NCI-H2107 treated with DMSO at 0.1 percent for 48 hours (cell line): Measurements from ENCODE around the gene NRP2.

ENCODE experiments used
- DNase-seq: peaks from one replicate; lab custom pipeline; 2025; ENCODE audit not compliant: unreplicated experiment; lab: John Stamatoyannopoulos, UW

NRP2 gene

DNA sequence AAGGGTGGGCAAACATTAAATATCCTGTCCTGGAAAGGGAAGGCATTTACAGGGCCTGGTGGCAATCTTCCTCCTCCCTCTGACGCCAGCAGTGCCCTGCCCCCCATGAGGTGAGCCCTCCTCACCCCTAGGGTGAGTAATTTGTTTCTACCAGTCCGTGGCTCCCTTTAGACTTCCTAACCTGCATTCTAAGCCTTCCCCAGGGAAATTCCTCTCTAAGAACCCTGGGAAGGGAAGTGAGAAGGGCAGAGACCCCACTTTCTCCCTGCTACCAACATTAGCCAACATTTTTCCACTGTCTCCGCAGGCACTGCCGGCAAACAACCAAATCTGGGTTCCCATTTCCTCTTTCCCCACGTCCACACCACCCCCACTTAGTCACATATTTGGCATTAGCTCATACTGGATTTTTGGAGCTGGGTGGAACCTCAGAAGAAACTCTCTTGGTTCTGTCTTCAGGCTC lies 69.3 kb downstream of the NRP2 start:
- DNase-seq, result no peak

DNA sequence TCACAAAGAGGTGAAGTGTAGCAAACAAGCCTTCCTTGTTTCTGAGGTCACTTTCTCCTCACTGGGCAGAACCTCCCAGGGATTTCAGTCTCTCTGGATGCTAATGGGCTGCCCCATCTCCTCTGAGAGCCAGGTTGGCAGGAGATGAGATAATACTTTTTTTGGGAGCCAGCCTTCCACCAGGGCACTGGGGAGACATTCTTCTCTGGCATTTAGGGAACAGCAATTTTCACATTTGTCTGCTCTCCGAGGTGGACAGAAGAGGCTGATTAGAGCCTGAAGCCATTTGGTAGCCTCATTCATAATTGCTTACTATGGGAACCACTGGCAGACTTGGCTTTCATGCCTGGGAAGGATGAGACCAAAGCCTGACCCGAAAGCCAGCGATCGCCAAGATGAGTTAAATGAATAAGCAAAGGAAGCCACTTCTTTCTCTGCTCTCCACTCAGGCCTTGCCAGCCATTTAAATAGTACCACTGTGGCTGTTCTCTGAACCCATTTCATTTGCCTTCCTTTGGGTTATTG lies 70.1 kb downstream of the NRP2 start:
- no peak for DNase-seq

DNA sequence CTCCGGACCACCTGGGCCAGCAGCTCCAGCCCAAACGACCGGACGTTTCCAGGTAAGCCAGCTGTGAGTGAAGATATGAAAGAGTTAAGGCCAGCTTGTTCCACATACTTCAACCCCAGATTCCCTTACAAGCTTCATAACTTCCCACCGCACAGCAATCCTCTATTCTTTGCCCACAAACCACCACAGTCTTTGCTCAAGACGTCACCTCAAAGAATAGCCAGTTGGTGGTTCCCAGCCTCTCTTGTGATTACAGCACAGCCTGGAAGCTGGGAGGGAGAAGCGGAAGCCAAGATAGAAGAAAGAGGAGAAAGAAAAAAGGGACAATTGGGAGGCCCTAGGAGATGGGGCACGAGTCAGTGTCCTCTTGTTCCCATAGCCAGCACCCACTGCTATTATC lies 70.6 kb downstream of the NRP2 start:
- DNase-seq, result no peak

DNA sequence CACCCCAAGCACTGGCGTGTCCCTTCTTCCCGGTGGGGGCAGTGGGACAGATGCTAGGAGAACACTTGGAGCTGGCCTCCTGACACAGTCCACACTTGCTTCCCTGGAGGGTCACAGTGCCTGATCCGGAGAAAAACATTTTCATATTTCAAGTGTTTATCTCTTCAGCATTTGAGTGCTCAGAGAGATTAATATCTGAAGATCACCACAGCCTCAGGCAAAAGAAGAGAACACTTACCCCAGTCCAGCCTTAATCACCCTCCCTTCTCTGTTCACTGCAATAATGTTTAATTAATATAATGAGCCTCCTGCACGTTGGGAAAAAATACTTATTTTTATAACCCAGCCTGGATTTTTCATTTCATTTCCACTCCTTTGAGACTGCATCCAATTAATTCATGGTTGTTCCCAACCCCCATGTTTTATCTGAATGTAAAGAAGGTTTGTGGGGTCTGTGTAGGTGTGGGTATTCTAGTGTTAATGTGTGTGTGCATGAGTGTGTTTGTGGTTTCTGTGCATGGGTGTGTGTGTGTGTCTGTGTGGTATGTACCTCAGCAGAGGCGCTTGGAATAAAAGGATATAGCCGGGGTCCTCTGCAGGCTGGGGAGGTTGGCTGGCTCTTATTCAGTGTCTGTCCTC lies 72.1 kb downstream of the NRP2 start:
- DNase-seq, result no peak

DNA sequence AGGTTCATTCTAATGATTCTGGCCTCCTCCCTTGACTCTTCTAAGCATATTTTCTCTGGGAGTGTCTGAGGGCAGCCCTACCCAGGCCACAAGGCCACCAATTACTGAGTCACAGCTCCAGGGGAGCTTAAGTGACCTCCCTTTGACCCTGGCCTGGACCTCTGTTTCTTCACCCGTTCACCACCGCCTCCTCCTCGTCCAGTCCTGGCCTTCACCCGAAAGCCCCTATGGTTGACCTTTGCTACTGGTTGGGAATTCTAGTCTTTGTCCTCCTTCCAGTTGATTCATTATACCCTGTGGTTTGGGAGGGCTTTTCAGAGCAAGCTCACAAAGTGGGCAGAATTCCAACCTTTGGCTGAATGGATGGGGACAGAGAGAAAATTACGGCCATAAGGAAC lies 72.6 kb downstream of the NRP2 start:
- no peak for DNase-seq

DNA sequence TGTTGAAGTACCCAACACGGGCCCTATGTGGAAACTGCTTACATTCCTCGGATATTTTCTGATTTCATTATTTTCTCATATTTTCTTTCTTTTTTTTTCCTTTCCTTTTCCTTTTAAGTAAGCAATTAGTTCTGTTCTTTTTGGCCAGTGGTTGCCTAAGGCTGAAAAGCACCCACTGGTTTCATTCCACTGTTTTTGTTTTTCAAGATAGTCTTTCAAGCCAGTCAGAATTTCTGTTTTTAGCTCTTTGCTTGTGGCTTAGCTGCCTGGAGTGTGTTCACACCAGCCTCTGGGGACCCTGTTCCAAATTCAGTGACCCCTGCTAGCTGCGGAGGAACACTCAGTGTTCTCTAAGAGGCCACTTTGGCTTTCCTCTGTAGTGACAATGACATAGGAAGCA lies 73.6 kb downstream of the NRP2 start:
- no peak for DNase-seq

DNA sequence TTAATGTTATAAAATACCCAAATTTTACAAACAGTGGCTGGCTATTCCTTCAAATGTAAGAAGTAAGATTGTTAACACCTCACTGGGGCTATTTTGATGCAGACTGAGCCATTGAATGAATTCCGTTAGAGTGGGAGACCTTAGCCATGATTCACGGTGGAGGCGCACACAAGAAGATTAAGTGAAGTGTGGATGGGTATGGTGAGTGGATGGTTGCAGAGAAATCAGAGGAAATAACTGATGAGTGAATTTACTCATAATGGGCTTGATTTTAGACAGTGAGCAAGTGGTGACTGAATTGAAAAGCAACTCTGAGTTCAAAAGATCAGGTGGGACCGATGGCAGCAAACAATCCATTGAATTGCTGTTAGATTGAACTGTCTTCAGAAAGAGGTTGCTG lies 75.0 kb downstream of the NRP2 start:
- no peak for DNase-seq

DNA sequence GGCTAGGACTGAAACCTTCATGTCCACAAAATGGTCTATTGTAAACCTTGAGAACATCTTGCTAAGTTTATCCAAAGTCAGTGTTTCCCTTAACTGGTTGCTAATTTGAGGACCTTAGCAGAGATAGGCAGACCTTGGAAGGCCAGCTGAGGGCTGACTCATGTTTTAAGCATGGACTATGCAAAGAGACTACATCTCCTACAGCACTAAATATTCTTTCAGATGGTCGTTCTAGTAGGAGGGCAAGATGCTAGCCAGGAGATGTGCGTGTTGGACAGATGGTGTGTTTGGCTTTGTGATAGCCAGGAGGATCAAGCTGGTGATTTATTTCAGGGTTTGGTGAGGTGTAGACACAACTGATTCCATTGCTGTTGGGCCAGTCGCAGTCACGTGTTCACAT lies 75.8 kb downstream of the NRP2 start:
- DNase-seq, result no peak

DNA sequence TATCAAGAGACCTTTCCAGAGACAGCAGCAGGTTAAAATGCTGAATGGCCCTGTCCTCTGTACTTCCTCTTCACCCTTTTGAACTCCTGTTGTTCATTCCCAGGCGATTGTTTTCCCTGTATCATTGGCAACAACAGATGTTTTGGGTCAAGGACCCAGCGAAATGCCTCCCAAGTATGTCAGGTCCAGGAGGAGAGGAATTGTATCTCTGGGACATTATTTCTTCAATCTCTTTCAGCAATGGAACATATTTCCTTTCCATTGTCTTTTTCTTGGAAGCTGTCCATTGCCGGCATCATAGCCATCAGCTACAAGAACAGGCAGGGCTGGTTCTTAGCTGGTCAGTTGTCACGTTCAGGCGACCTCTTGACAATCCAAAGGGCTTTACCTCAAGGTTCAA lies 76.2 kb downstream of the NRP2 start:
- DNase-seq, result no peak

DNA sequence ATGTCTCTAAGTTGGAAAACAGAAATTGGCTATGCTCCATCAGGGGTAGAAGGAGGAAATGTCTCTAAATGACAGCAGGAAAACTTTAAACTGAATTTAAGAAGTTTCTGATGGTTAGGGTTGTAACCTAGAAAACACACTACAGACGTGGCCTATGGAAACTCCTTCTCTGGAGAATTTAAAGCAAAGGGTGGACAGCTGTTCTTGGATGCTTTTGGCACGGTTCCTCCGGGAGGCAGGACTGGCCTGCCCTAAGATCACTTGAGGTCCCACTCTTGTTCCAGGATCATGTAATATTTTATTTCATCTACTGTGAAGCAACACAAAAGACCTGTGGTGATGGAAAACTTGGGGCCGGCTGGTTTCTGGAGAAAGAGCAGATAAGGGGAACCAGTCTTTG lies 77.0 kb downstream of the NRP2 start:
- DNase-seq, result no peak

DNA sequence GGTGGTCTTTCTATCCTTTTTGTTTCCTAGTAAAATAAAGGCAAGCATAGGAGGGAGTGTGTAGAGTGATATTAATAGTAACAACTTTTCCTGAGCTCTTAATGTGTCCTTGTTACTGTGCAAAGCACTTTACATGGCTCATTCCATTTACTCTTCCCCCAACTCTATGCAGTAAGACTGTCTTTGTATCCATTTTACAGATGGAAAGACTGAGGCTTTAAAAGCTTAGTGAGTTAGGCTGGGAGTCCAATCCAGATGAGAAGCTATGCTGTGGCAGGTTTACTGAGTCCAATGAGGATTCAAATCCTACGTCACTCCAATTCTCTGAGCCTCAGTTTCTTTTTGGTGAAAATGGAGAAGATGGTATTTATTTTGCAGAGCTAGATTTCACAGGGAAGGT lies 77.4 kb downstream of the NRP2 start:
- DNase-seq, result no peak

DNA sequence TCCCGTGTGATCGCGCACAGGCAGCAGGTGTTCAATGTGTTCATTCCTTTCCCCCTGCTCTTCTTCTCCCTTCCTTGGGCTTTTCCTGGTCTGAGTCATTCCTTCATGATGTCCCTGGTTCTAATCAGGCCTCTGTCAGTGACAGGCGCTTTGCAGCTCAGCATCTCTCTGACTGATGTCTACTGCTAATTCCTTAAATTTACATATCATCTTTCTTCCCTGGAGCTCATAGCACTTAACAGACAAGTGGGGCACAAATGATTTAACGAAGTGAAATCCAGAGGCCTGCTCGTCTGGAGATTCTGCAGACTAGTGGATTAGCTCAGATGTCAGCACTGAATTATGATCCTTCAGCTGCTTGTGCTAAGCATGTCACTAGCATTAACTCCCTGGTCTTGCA lies 77.9 kb downstream of the NRP2 start:
- no peak for DNase-seq

DNA sequence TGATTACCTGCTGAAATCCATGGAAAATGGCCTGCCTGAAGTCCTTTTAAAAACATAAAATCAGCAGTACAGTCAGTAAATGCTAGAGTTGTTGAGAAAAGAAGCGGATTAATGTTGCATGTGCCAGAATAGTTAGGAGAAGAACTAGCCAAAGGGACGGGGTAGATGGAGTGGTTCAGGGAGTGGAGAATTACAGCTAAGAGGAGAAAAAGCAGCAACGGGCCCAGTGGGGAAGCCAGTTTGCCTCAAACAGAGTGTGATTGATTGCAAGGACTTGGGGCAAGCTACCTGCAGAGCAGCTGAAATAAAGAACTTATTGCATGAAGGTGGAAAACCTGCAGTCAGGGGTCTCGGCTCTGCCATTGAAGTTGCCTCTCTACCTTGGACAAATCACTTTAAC lies 79.1 kb downstream of the NRP2 start:
- DNase-seq, result no peak

DNA sequence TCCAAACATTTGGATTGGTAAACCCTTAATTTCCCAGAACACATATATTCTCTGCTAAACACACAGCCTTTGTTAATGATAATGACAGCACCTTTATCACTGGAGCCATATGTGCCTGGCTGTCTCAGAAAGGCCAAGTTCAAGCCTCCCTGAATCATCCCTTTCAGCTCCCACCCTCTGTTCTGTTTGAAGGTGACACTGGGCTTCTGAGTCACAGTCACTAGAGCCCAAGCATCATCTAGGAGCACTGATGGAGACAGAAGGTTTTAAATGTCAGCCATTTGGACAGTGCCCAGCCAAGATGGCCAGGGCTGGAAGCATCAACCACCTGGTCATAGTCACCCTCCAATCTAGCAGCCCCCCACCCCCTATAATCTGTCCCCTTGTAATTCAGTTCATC lies 80.6 kb downstream of the NRP2 start:
- DNase-seq, result no peak

DNA sequence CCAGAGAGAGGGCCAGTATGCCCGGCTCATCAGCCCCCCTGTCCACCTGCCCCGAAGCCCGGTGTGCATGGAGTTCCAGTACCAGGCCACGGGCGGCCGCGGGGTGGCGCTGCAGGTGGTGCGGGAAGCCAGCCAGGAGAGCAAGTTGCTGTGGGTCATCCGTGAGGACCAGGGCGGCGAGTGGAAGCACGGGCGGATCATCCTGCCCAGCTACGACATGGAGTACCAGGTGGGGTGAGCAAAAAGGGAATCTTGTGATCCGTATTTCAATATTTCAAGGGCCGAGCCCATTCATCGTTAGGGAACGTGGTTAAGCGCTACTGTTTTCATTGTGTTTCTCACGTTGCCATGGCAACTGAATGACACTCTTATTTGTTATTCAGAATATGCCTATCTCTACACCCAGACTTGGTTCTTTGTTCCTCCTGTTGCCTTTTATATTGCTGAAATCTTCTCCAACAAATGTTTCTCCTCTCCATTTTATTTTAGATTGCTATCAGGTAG lies 81.5 kb downstream of the NRP2 start:
- no peak for DNase-seq

DNA sequence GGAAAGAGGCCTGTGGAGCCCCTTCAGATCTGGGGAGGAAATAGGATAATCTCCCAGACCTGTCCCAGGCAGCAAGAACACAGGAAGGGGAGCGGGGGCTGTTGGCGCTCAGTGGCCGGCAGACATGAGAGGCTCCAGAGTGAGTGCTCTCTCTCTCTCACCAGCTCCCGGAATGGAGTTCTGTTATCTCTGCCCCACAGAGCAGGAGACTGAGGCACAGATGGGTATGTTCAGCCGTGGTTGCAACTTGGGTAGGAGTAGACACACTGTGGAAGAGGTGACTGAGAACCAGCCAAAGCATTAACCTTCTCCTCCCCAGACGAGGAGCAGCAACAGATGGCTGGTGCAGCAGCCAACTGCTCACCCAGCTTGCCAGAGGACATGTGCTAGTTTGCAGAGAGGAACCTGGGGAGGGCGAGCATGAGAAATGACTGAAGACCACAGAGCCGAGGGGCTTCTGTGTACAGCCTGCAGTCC lies 82.0 kb downstream of the NRP2 start:
- no peak for DNase-seq

DNA sequence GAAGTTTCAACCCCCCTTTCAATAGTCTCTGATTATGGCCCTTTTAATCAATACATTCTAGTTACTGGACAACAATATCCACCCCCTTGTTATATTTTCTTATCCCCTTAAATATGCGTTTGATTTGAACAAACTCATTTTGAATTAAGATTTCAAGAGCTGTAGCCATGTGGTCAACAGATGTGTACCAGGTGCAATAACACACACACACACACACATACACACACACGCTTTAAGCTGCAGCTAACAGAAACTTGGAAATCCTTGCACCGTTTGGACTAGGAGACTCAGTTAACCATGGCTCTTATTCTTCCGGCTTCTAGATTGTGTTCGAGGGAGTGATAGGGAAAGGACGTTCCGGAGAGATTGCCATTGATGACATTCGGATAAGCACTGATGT lies 82.8 kb downstream of the NRP2 start:
- DNase-seq, result no peak

DNA sequence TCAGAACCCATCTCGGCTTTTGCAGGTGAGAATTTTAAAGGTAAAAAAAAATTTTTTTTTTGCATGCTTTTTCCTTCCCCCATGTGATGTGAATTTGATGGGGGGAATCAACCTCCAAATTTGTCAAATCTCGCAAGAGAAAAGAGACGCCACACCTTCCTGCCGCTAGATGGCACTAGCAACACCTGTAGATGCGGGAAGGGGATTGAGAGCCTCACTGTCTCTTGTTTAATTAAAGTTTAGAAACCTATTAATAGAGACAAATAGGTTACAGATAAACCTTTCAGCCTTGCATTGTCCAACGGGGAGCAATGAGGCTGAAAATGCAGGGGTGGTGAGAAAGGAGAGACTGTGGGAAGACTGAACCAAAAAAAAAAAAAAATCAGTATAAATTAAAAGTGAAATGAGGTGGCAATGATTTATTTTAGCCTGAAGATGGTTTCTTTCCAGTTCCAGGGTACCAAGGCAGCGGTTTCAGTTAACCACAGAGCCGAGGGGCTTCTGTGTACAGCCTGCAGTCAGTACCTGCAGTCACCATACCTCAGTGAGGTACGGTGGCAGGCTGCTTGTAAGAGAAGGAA lies 84.6 kb downstream of the NRP2 start:
- peak; percentile 14 for DNase-seq

DNA sequence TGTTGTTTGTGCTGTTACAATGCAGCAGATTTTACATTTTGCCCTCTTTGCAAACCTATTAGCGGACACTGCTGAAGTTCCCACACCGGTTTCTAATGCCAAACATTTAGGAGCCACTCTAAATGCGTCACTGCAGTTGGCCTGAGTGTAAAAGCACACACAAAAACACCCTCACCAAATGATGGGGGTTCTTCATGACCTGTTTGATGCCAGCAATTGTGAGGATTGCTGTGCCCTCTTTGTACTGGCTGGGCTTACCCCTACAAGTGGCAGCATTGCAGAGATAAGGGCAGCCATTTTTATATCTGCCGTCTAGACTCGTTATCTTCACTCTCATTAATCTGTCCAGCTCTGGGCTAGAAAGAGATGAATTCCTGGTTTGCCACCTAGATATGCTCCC lies 85.3 kb downstream of the NRP2 start:
- no peak for DNase-seq

DNA sequence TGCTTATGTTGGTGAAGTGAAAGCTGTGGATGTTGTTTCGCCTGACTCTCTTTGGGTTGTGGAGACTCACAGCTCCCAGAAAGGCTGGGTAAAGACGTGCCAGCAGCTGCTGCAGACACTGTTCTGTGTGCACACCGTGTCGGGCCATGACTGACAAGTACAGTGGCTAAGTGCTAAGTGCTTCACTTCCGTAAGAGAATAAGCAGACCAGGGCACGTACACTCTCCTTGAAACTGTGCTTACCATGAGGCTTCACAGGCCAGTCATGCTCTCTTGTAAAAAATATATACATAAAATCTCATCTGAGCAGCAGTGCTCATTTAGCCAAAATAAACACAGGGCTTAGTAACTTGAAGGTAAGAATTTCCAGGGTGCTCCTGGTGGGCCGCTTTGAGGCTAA lies 86.0 kb downstream of the NRP2 start:
- peak; percentile 56 for DNase-seq

DNA sequence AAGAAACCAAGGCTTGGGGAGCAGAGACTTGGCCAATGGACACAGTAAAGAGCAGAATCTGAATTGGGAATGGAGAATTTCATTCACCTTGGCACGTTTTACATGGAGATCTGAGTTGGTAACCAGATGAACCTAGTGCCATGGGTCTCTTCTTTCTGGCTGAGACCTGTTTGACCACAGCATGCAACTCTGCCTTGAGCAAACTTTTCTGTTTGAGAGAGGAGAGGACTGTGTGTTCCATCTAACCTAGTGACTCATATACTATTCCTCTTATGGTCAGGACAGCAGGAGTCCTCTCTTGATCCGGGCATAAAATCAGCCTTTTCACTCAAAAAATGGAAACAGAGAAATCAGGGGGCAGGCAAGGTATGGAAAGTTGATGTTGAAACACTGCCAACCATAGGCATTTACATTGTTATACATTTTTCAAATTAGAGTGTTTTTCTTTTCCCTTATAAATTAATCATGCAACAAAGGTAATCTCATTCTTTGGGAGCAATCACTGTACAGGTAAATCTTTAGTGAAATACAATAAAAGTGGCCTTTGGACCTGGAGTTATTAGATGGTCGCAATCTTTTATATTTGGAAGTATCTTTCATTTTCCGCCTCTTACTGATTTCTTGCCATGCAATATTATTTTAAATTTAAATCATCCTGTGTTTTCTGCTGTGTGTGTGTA lies 86.7 kb downstream of the NRP2 start:
- DNase-seq, result no peak

DNA sequence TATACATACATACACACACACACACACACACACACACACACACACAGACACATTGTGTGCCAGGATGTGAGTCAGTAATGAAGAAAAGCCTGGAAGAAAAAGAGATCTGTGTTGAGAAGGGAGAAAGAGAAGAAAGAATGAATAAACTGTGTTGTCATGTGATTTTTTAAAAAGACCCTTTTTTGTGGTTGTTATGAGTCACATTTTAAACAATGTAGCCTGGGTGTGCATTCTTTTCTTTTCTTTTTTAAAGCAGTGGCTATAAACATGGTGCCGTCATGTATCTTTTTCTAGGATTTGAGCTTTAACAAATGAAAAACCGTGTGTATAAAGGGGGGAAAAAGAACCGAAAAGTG lies 87.2 kb downstream of the NRP2 start:
- no peak for DNase-seq
